A673 (cell line): ENCODE measurements around the gene ZNF384. TPM values are rescaled to one million over a fixed set of nuclear protein-coding genes. Genes with fewer than 3 reads are reported as not detected.

Experiments
- BruUV-seq: library from RNA; stranded (reverse); fragments of 400-500 nt; replicated peaks from 2 replicates; lab custom pipeline; 2021; lab: Mats Ljungman, UMichigan
- CTCF ChIA-PET: fragments of 300-600 bp; sonication (Branson Sonifier 250); formaldehyde crosslinking; loops from one replicate; lab custom pipeline; 2022; ENCODE audit warnings: antibody characterized with exemption; lab: Charles Lee
- POLR2A ChIA-PET: fragments of 300-600 bp; sonication (Branson Sonifier 250); formaldehyde crosslinking; loops from one replicate; lab custom pipeline; 2022; ENCODE audit warnings: antibody characterized with exemption; ENCODE audit not compliant: low non-redundant PET; lab: Charles Lee
- DNase-seq: peaks from one replicate; pipeline ENCODE4 v3.0.0-alpha.2; 2015; ENCODE audit warnings: low spot score
- H3K27ac ChIP-seq: fragments of 200-600 bp; sonication (generic); 2 replicates; pipeline ENCODE4 v1.5.1; 2016; ENCODE audit warnings: mixed run types, low read depth, mild to moderate bottlenecking, mixed read lengths, antibody characterized with exemption, low read length; ENCODE audit not compliant: poor library complexity, severe bottlenecking
- H3K27me3 ChIP-seq: fragments of 200-600 bp; sonication (generic); replicated peaks from 2 replicates; pipeline ENCODE4 v1.6.1; 2017; ENCODE audit warnings: mixed run types, low read depth, mild to moderate bottlenecking, mixed read lengths, antibody characterized with exemption, low read length; ENCODE audit not compliant: insufficient read depth, poor library complexity
- H3K36me3 ChIP-seq: fragments of 200-600 bp; sonication (generic); 2 replicates; pipeline ENCODE4 v1.6.1; 2016; ENCODE audit warnings: mixed run types, mild to moderate bottlenecking, mixed read lengths, antibody characterized with exemption, low read length; ENCODE audit not compliant: insufficient read depth, poor library complexity, severe bottlenecking
- H3K4me1 ChIP-seq: fragments of 200-600 bp; sonication (generic); 2 replicates; pipeline ENCODE4 v1.6.1; 2017; ENCODE audit warnings: mixed run types, mild to moderate bottlenecking, mixed read lengths, antibody characterized with exemption, low read length; ENCODE audit not compliant: insufficient read depth, poor library complexity, severe bottlenecking
- H3K4me3 ChIP-seq: fragments of 200-600 bp; sonication (generic); 2 replicates; pipeline ENCODE4 v1.5.1; 2016; ENCODE audit warnings: low read depth, mixed run types, mild to moderate bottlenecking, mixed read lengths, low read length; ENCODE audit not compliant: poor library complexity, severe bottlenecking
- H3K9me3 ChIP-seq: fragments of 200-600 bp; sonication (generic); 2 replicates; pipeline ENCODE4 v1.6.1; 2016; ENCODE audit warnings: mixed run types, low read depth, mild to moderate bottlenecking, mixed read lengths, antibody characterized with exemption, low read length; ENCODE audit not compliant: poor library complexity, severe bottlenecking
- CTCF ChIP-seq: fragments of 300-800, 200-600 bp; sonication (generic); conservative IDR thresholded peaks from 2 replicates; pipeline ENCODE4 v1.5.1; 2017; ENCODE audit warnings: low read depth, mild to moderate bottlenecking, antibody characterized with exemption, low read length, moderate library complexity, mixed read lengths
- EZH2 ChIP-seq: fragments of 200-600 bp; sonication (generic); IDR thresholded peaks from 2 replicates; pipeline ENCODE4 v1.6.1; 2017; ENCODE audit warnings: borderline replicate concordance, low read depth, mild to moderate bottlenecking, mixed read lengths, antibody characterized with exemption, low read length; ENCODE audit not compliant: poor library complexity, severe bottlenecking
- intact Hi-C: fragments of 100-400 bp; cut with micrococcal nuclease; formaldehyde crosslinking; loops from one replicate; pipeline ENCODE4 v1.10.0; 2022; ENCODE audit not compliant: unreplicated experiment
- total RNA-seq: library from RNA; stranded (reverse); gene quantifications from 2 replicates; pipeline ENCODE4 v1.2.3, GENCODE V29; 2021

ZNF384 gene
- total RNA-seq, 1 experiment from 2014 or later: 92.5 TPM

GRCh38 chr12:6641131-6641530, 48.0 kb downstream of the ZNF384 start:
- POLR2A ChIA-PET: no interaction called here
- TF ChIP-seq CTCF: no peak
- TF ChIP-seq EZH2: no peak
- no peak for DNase-seq
- no peaks in the 10 kb centered on the region for H3K27me3 ChIP-seq
- CTCF ChIA-PET: no interaction called here
- no peaks in the 10 kb centered on the region for H3K36me3 ChIP-seq
- no peaks in the 10 kb centered on the region for H3K4me1 ChIP-seq
- H3K9me3 ChIP-seq: no peaks in the 10 kb centered on the region
- intact Hi-C loops: no loop called here
- H3K4me3 ChIP-seq: no peak overlapping the region
- H3K27ac ChIP-seq: no peak overlapping the region
- BruUV-seq: no TSS peak

- BruUV-seq: no TSS peak
- ChIA-PET CTCF (no interaction called here), POLR2A (no interaction called here)
- Histone ChIP-seq H3K4me3 (no peak overlapping the region), H3K27me3 (no peaks in the 10 kb centered on the region), H3K9me3 (no peaks in the 10 kb centered on the region), H3K4me1 (no peaks in the 10 kb centered on the region), H3K36me3 (no peaks in the 10 kb centered on the region), H3K27ac (no peak overlapping the region)
- intact Hi-C loops: no loop called here
- no peak for TF ChIP-seq CTCF
- TF ChIP-seq EZH2: no peak
- DNase-seq: no peak
Observed at GRCh38 chr12:6640497-6640896, 48.7 kb downstream of the ZNF384 start.

- intact Hi-C loops: no loop called here
- H3K4me1 ChIP-seq: no peaks in the 10 kb centered on the region
- TF ChIP-seq EZH2: no peak
- no peak for TF ChIP-seq CTCF
- no peak overlapping the region for H3K4me3 ChIP-seq
- no peak overlapping the region for H3K27ac ChIP-seq
- no peaks in the 10 kb centered on the region for H3K9me3 ChIP-seq
- H3K27me3 ChIP-seq: no peaks in the 10 kb centered on the region
- H3K36me3 ChIP-seq: no peaks in the 10 kb centered on the region
- BruUV-seq: no TSS peak
- POLR2A ChIA-PET: no interaction called here
- CTCF ChIA-PET: no interaction called here
- no peak for DNase-seq
Observed at GRCh38 chr12:6639151-6639801, 49.9 kb downstream of the ZNF384 start.
